ENCODE results near the gene EIF2AK3. TPM values are rescaled to one million over a fixed set of nuclear protein-coding genes. Genes with fewer than 3 reads are reported as not detected.

Gene EIF2AK3
- total and polyA plus RNA-seq, 2 of the 8 experiments (the other 6 are each of a cell fraction or from before 2014, with no cell fraction given), result 5.8 to 22.8 TPM

- TF ChIP-seq, protein P1, sequence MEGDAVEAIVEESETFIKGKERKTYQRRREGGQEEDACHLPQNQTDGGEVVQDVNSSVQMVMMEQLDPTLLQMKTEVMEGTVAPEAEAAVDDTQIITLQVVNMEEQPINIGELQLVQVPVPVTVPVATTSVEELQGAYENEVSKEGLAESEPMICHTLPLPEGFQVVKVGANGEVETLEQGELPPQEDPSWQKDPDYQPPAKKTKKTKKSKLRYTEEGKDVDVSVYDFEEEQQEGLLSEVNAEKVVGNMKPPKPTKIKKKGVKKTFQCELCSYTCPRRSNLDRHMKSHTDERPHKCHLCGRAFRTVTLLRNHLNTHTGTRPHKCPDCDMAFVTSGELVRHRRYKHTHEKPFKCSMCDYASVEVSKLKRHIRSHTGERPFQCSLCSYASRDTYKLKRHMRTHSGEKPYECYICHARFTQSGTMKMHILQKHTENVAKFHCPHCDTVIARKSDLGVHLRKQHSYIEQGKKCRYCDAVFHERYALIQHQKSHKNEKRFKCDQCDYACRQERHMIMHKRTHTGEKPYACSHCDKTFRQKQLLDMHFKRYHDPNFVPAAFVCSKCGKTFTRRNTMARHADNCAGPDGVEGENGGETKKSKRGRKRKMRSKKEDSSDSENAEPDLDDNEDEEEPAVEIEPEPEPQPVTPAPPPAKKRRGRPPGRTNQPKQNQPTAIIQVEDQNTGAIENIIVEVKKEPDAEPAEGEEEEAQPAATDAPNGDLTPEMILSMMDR (IDR thresholded peaks at IDR 0.05; ENCODE audit: control extremely low read depth in 1 of 3, insufficient read depth in 1 of 3, low read depth in 1 of 3, low read length in 3 of 3), result no peak
- no peak for TF ChIP-seq SAP30 (IDR thresholded peaks at IDR 0.05; ENCODE audit: insufficient read depth, insufficient replicate concordance, low read length)
- TF ChIP-seq PHF8 (conservative IDR thresholded peaks at IDR 0.05; ENCODE audit: low read depth, low read length), result no peak
- no peak for TF ChIP-seq CTBP2 (IDR thresholded peaks at IDR 0.05; ENCODE audit: borderline replicate concordance, insufficient read depth, insufficient read length, low read length)
These were observed 86.9 kb downstream of the EIF2AK3 start (continued) for GRCh38 chr2:88540346-88540745.

Measured in H1 (cell line).